ENCODE data around the gene ALDH1A3. TPM values are rescaled to one million over a fixed set of nuclear protein-coding genes. Genes with fewer than 3 reads are reported as not detected.

The ALDH1A3 gene
- total and polyA plus RNA-seq, 2 of the 13 experiments (the other 11 are each of a cell fraction or from before 2014, with no cell fraction given), result not detected

- no peak for TF ChIP-seq ZNF318 (CRISPR knock-in tag; IDR thresholded peaks at IDR 0.05)
These were observed 68.3 kb downstream of the ALDH1A3 start (continued) for GRCh38 chr15:100947760-100948429.

- DNase-seq (ENCODE audit: low spot score), result no peak
- no peak overlapping the region for H3K4me2 ChIP-seq (ENCODE audit: low read depth, low read length)
- BruUV-seq (replicated peaks), result no TSS peak
- WGBS (ENCODE audit: low lambda C conversion rate), result 6% methylated on average over 3 of the region's 3 CpGs
- H4K20me1 ChIP-seq (ENCODE audit: insufficient read depth, low read length), result no peaks in the 10 kb centered on the region
- no peak overlapping the region for H3K4me3 ChIP-seq (replicated peaks in 1 of 3; ENCODE audit: insufficient read depth in 1 of 3, low read depth in 2 of 3, low read length in 3 of 3)
- no peaks in the 10 kb centered on the region for H3K9me3 ChIP-seq (ENCODE audit: low read length)
- CTCF ChIA-PET (ENCODE audit: low intra/inter-chr PET ratio, low total read pairs), result no interaction called here
- H3K27ac ChIP-seq (ENCODE audit: extremely low read length, insufficient read depth, low read length), result no peak overlapping the region
- H2AFZ ChIP-seq (ENCODE audit: low read length), result no peak overlapping the region
- H3K9ac ChIP-seq (ENCODE audit: insufficient read depth, low read depth, low read length), result no peak overlapping the region
- H3K27me3 ChIP-seq (ENCODE audit: control insufficient read depth in 1 of 2, insufficient read depth in 2 of 2, low read length in 2 of 2), result peaks cover 0 to 39% of the 10 kb centered on the region in 2 experiments; a peak in 2 of 5 replicates
- FAIRE-seq, result no peak
- in situ Hi-C loops (cut with HindIII; ENCODE audit: extremely low pct_ligation_motif_present, low pct_unique_long_range_greater_than_20kb) (no loop called here), intact Hi-C loops (cut with micrococcal nuclease; ENCODE audit: unreplicated experiment) (no loop called here)
- POLR2A ChIA-PET, result no interaction called here
- ATAC-seq, result no peak
- no peaks in the 10 kb centered on the region for H3K36me3 ChIP-seq (replicated peaks in 1 of 2; ENCODE audit: control insufficient read depth in 1 of 2, insufficient read depth in 2 of 2, low read length in 2 of 2)
- H3K79me2 ChIP-seq (ENCODE audit: insufficient read depth, low read length), result no peaks in the 10 kb centered on the region
- no peaks in the 10 kb centered on the region for H3K4me1 ChIP-seq (ENCODE audit: insufficient read depth, low read length)
- TF ChIP-seq GPN1 (CRISPR knock-in tag; IDR thresholded peaks at IDR 0.05; ENCODE audit: borderline replicate concordance) (no peak), POLR2A (IDR thresholded peaks at IDR 0.05; ENCODE audit: insufficient read depth in 1 of 2, low read depth in 2 of 2, low read length in 2 of 2) (no peak), NFKBIZ (CRISPR knock-in tag; IDR thresholded peaks at IDR 0.05) (no peak), ZNF136 (CRISPR knock-in tag; IDR thresholded peaks at IDR 0.05; ENCODE audit: low read depth) (no peak), ZNF512 (CRISPR knock-in tag; IDR thresholded peaks at IDR 0.05) (no peak), HNRNPLL (IDR thresholded peaks at IDR 0.05; ENCODE audit: low read depth, low read length, poor library complexity, severe bottlenecking) (no peak), GPBP1L1 (CRISPR knock-in tag; IDR thresholded peaks at IDR 0.05) (no peak), SP1 (IDR thresholded peaks at IDR 0.05) (no peak), SP1 (CRISPR knock-in tag; IDR thresholded peaks at IDR 0.05) (no peak), ETV6 (CRISPR knock-in tag; conservative IDR thresholded peaks at IDR 0.05) (no peak), HCFC1 (IDR thresholded peaks at IDR 0.05; ENCODE audit: low read depth, low read length) (no peak), KLF9 (CRISPR knock-in tag; IDR thresholded peaks at IDR 0.05; ENCODE audit: low read depth) (no peak)
These were observed 68.8 kb downstream of the ALDH1A3 start for GRCh38 chr15:100948430-100948762.
